Measurements from ENCODE around the gene PTCH2.

The PTCH2 gene

GRCh38 chr1:44786841-44787426 lies 56.1 kb downstream of the PTCH2 start:
- no peak overlapping the region for H3K4me3 ChIP-seq (replicated peaks; ENCODE audit: insufficient read depth, low read length)
- TF ChIP-seq POLR2AphosphoS5 (IDR thresholded peaks at IDR 0.05; ENCODE audit: low read depth), result no peak
- no peak for TF ChIP-seq REST (IDR thresholded peaks at IDR 0.05; ENCODE audit: insufficient replicate concordance, low read depth)
- no peak for TF ChIP-seq SPI1 (IDR thresholded peaks at IDR 0.05; ENCODE audit: borderline replicate concordance, low read depth)
- TF ChIP-seq GABPA (IDR thresholded peaks at IDR 0.05; ENCODE audit: low read depth), result no peak
- no peak for TF ChIP-seq CTCF (IDR thresholded peaks at IDR 0.05; ENCODE audit: insufficient read depth, low read length)
- H3K27me3 ChIP-seq (ENCODE audit: insufficient read depth, poor library complexity, severe bottlenecking), result no peaks in the 10 kb centered on the region
- DNase-seq (ENCODE audit: low read depth in 1 of 2, low spot score in 1 of 2), result no peak
- no peak overlapping the region for H3K27ac ChIP-seq (replicated peaks)

- peak; percentile 69 to 81 for DNase-seq (ENCODE audit: low read depth in 1 of 2, low spot score in 1 of 2)
- no peaks in the 10 kb centered on the region for H3K27me3 ChIP-seq (ENCODE audit: insufficient read depth, poor library complexity, severe bottlenecking)
- H3K27ac ChIP-seq (replicated peaks), result peak overlapping the region; percentile 35
- TF ChIP-seq SPI1 (IDR thresholded peaks at IDR 0.05; ENCODE audit: borderline replicate concordance, low read depth), result peak; percentile 11; the same call in 1 of the 2 replicates
- peak; percentile 87 for TF ChIP-seq POLR2AphosphoS5 (IDR thresholded peaks at IDR 0.05; ENCODE audit: low read depth)
- TF ChIP-seq GABPA (IDR thresholded peaks at IDR 0.05; ENCODE audit: low read depth), result no peak
- peak; percentile 14 for TF ChIP-seq REST (IDR thresholded peaks at IDR 0.05; ENCODE audit: insufficient replicate concordance, low read depth)
- TF ChIP-seq CTCF (IDR thresholded peaks at IDR 0.05; ENCODE audit: insufficient read depth, low read length), result peak; percentile 98
- peak overlapping the region; percentile 34 for H3K4me3 ChIP-seq (replicated peaks; ENCODE audit: insufficient read depth, low read length)
These were observed 56.8 kb downstream of the PTCH2 start for GRCh38 chr1:44786138-44786840.

GRCh38 chr1:44785501-44786137 lies 57.4 kb downstream of the PTCH2 start:
- Histone ChIP-seq H3K4me3 (replicated peaks; ENCODE audit: insufficient read depth, low read length) (peak overlapping the region; percentile 34), H3K27me3 (ENCODE audit: insufficient read depth, poor library complexity, severe bottlenecking) (no peaks in the 10 kb centered on the region), H3K27ac (replicated peaks) (no peak overlapping the region)
- no peak for TF ChIP-seq GABPA (IDR thresholded peaks at IDR 0.05; ENCODE audit: low read depth)
- TF ChIP-seq POLR2AphosphoS5 (IDR thresholded peaks at IDR 0.05; ENCODE audit: low read depth), result no peak
- TF ChIP-seq SPI1 (IDR thresholded peaks at IDR 0.05; ENCODE audit: borderline replicate concordance, low read depth), result no peak
- TF ChIP-seq REST (IDR thresholded peaks at IDR 0.05; ENCODE audit: insufficient replicate concordance, low read depth), result no peak
- no peak for TF ChIP-seq CTCF (IDR thresholded peaks at IDR 0.05; ENCODE audit: insufficient read depth, low read length)
- no peak for DNase-seq (ENCODE audit: low read depth in 1 of 2, low spot score in 1 of 2)

Data from HL-60 (cell line).